SK-N-MC (cell line): ENCODE data around the gene TMEM132D.

Source experiments
- EZH2 ChIP-seq: fragments of 200-600 bp; sonication (generic); IDR thresholded peaks from one replicate; pipeline ENCODE4 v1.6.1; 2017; ENCODE audit warnings: antibody characterized with exemption
- POLR2AphosphoS5 ChIP-seq: IDR thresholded peaks from 2 replicates; pipeline ENCODE4 v1.6.1; 2012; ENCODE audit warnings: mild to moderate bottlenecking, low read depth, low read length, borderline replicate concordance

- TF ChIP-seq POLR2AphosphoS5 (no peak), EZH2 (no peak)
Observed at GRCh38 chr12:129481921-129482320, 421.9 kb downstream of the TMEM132D start.
